Activated CD4-positive, alpha-beta T cell treated with anti-CD3 and anti-CD28 coated beads for 48 hours (primary cell): ENCODE measurements around the gene IGF2.

Experiments used
- DNase-seq: peaks from one replicate; pipeline ENCODE4 v3.0.0-alpha.2; 2020

IGF2 gene

DNA sequence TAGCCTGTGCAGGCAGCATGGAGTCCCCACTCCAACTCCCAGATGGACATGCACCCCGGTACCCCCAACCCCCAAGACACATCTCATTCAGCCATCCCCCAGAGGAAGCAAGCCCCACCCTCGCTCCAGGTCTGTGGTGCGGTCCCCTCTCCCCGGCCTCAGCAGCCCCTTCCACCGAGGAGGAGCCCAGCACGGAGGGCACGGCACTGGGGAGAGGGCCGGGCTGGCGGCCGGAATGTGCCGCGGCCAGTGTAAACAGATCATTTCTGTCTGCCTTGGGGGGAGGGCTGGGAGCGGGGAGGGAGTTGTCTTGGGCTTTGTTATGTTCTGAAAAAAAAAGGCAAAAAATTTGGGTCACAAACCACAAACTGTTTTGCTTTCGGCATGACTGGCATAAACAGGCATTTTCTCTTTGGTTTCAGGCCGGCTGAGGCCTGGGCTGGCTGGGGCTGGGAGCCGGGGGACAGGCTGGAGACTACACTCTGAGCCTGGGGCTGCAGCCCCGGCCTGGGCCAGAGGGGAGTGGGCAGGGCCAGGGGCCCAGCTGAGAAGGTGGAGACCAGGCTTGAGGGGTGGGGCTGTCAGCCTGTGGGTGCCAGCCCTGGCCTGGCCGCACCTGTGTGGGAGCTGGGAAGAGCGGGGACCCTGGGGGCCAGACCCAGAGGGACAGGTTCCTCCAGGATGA is 16.8 kb downstream of the IGF2 start:
- DNase-seq = no peak

DNA sequence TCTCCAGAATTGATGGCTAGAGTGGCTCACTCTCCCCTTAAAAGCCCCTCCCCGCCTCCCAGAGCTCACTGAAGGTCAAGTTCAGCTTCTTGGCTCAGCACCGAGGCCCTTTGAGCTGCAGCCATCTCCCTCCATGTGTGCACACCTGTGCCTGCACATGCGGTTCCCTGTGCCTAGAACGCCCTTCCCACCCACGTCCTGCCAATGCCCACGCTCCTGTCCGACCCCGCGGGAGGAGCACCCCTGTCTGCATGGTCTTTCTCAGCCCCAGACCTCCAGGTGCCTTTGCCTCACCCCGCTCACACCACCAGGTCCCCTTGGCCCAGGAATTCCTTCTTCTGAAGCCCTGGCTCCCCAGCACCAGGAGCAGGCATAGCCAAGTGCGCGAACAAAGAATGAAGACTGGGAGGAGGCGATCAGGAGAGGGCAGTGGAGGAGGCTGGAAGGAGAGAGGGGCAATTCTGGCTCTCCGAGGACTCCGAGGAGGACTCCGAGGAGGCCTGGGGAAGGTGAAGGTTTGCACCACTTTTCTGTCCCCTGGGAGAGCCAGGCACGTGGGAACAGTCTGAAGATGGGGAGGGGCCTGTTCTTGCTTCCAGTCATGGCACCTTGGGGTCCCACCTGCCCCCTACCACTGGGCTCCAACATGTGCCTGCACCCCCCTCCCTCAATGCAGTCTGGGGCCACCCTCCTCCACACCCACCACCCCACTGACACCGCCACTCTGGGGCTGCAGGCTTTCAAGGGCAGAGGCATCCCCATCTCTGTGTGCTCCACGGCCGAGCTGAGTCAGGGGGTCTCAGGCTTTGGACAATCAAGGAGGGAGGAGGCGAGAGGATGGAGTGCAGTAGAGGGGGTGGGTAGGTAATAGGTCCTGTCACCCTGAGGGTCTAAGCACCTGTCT is 17.7 kb downstream of the IGF2 start:
- DNase-seq = no peak

DNA sequence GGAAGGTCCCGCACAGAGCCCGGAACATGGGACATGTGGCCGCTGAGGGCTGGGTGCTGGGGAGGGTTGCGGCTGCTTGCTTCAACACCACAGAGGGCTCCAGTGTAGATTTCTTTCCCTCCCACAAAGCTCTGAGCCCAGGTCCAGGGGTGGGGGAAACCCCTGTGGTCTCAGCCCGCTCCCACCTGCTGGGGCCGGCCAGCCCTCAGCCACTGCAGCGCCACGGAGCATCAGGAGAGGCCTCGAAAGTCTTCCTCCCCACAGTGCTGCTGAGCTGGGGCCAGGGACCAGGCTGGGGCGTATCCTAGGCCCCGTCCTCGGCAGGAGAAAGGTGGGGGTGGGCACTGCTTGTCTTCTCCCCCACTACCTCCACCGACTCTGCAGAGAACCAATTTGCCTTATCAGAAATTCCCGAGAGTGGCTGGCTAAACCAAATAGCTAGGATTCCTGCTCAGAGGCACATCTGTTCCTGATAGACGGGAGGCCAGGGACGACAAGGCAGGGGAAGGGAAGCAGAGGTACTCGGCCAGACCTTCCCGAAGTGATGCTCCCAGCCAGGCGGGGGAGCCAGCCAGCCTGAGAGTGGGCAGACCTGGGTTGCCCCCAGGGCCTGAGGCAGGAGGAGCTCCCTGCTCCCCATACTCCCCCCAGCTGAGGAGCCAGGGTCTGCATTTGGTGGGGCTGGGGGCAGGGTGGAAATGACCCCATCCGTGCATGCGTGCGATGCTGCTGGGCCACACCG is 18.7 kb downstream of the IGF2 start:
- DNase-seq = no peak

DNA sequence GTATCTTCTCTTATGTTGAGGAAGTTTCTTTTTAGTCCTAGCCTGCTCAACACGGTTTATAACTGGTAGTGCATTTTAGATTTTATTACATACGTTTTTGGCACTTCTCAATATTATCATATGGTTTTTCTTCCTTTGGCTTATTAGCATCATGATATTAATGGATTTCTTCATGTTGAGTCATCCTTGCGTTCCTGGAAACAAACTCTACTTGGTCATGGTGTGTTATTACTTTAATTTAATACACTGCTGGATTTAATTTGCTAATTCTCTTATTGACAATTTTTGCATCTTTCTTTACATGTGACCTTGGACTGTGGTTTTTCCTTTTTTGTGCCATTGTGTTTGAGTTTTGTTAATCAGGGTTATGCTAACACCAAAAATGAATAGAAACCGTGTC is 20.5 kb downstream of the IGF2 start:
- no peak for DNase-seq

DNA sequence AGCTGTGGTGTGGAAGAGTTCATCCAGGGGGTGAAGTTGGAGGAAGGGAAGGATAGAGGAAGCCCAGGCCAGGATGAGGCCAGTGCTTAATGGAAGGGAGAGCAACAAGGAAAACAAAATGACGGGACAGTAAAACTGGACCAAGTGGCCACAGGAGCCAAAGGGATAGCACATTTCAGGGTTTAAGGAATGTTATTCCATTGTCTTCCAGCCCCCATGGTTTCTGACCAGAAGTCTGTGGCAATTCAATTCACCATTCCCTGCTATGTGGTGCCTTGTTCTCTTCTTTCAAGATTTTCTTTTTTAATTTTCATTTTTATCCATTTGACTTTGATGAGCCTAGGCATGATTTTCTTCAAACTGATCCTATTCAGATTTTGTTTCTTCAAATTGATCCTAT is 22.5 kb downstream of the IGF2 start:
- no peak for DNase-seq

DNA sequence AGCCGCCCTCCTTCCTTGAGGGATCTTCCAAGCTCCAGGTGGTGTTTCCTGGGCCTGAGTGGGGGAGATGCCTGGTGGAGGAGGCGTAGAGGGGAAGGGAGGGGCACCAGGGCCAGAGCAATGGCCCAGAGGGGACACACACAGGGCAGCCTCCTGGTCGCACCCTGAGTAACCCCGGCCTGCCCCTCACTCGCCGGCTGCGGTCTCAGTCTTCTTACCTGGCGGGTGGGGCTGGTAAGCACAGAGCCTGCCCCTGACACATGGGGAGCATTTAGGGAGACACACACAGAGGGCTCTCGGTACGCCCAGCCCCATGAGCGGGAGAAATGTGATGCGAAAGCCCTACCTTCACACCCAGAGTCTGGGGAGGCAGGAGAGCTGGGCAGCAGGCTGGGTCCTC is 23.9 kb downstream of the IGF2 start:
- no peak for DNase-seq

DNA sequence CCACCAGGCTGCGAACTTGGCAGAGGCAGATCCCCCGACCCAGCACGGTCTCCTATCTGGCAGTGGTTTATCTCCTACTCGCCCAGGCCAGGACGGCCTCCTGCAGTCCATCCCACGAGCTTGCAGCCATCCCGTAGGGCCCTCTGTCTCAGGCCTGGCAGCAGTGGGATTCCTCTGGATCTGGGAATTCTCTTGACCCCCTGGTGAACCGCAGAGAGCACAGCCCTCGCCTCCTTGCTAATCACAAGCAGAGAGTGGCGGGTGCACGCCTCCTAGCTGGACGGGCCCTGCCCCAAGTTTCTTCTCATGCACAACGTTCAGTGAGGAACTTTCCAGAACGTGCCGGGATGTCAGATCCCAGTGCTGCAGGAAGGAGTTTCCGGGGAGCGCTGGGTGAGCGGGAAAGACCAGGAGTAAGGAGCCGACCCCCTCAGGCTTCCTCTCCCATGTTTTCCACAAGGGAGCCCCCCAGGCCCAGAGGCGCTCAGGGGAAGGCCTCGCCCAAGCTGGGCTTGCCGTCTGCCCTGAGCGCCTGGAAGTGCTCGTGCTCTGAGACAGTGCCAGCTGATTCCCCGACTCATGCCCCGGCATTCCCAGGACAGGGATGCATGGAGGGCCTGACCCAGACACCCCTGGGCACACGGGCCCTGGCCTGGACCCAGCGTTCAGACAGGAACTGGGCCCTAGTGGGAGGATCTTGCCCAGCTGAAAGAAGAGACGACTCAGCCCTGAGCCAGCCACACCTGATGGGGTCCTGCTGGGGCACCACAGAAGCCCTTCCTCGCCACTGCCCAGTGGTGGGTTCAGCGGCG is 24.6 kb downstream of the IGF2 start:
- DNase-seq = no peak

DNA sequence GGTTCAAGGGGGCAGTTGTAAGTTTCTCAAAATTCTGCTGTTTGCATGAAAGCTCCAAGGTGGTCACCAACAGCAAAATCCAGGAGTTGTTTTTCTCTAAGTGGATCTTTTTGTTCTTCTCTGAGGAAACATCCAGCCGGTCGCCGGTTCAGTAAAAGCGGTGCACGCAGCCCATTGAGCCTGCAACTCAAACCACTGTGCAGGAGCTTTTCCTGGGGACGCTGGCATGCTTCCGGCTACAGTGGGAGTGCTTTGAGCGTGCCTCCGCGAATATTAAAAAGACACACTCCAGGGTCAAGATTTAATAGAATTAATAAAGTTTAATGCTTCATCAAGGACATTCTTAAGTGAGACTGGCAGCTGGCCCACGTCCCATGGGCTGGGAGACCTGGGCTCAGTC is 25.4 kb downstream of the IGF2 start:
- no peak for DNase-seq

DNA sequence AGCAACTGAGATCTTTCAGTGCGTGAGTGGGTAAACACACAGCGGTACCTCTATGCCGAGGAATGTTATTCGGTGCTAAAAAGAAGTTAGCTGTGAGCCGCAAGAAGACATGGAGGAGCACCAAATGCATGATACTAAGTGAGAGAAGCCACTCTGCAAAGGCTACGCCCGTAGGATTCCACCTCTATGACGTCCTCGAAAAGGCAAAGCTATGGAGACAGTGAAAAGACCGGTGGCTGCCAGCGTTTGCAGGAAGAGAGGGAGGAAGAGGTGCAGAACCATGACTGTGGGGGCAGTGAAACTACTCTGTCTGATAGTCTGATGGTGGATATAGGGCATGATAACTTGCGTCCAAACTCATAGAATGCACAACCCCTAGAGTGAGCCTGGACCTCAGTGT is 28.7 kb downstream of the IGF2 start:
- no peak for DNase-seq

DNA sequence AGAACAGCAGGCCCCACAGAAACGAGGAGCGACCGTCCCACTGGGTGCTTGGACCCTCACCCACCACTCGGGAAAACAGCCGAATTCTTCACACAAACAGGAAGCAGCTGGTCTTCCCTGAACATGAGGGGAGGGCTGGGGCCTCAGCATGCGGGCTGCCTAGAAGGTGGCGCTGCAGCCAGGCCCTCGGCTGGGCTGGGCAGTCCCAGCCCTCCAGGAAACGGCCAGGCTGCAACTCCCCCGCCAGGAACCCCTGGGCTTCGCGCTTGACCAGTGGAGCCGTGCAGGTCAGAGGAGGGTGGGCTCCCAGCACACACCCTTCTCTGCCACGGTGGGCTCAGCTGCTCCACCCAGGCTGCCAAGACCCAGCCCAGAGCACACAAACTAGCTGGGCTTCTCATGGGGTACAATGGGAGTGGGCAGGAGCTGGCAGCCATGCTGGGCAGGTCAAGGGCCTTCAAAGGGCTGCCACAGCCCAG is 29.6 kb downstream of the IGF2 start:
- DNase-seq = no peak

DNA sequence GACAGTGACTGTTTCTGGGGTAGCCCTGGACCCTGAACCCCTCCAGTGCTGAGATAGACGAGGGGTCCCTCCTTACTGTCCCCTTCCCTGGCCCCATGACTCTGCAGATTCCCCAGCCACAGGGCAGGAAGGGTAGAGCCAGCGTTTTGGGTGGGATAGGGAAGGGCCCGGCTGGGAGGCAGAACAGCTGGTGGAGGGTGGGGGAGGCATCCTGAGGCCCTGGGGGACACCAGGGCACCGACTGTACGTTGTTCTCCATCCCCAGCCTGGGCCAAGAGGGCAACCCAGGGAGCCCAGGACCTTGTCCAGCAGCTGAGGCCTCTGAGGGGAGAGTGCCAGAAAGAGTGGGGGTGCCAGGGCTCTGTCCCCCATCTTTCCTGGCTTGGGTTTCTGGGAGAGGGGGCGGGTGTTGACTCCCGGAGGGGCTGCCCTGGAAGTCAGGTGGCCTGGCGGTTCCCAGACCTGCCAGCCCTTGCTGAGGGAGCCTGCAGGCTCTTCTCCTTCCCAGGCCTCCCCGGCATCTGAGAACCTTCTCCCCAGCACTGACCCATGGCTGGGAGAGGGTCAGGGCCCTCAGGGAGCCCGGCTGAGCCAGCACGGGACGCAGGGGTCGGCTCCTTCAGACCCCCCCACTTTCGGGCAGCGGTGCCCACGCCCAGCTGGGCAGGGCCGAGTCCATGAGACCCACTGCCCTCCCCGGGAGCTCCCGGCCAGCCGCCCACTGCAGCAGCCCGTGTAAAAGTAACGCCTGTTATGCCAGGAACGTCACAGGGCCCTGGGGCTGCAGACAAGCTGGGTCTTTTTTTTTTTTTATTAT is 30.3 kb downstream of the IGF2 start:
- no peak for DNase-seq

DNA sequence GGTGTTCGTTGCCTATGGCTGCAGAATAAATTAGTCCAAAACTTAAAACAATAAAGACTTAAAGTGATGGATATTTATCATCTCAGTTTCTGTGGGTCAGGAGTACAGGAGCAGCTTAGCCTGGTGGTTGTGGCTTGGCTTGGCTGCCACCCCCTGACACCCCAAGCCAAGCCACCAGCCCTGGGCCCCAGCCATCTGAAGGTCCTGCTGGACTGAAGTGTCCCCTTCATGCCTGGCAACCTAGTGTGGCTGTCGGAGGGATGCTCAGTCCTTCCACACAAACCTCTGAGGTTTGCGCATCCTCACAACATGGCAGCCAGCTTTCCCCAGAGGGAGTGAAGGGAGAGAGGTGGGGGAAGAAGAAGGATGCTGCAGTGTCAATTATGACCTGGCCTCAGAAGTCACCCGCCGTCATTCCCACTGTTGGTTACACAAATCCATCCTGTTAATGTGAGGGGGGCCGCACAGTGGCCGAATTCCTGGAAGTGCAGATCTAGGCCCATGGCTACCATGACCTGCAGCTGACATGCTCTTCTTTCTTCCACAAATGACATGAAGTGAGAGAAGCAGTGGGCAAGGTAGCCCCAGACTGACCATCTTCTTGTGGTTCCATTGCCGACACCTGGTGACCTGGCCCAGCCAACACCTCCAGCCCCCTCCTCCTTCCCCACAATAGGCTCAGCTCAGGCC is 31.1 kb downstream of the IGF2 start:
- no peak for DNase-seq

DNA sequence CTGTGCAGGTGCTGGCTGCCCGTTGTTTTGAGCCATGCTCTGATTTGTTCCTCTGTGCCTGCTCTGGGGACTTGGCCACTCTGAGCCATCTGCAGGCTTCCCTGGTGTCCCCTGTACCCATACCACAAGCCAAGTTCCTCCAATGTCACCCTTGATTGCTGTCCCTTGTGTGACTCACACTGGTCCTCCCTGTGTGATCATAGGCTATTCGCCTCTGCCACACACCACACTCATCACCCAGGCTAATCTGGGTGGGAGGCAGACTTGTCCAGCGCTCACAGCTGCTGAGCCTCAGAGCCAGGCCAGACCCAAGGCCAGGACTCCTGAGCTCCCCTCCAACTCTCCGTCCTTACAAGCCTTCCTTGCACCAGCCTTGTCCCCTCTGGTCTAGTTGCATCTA is 31.7 kb downstream of the IGF2 start:
- no peak for DNase-seq

DNA sequence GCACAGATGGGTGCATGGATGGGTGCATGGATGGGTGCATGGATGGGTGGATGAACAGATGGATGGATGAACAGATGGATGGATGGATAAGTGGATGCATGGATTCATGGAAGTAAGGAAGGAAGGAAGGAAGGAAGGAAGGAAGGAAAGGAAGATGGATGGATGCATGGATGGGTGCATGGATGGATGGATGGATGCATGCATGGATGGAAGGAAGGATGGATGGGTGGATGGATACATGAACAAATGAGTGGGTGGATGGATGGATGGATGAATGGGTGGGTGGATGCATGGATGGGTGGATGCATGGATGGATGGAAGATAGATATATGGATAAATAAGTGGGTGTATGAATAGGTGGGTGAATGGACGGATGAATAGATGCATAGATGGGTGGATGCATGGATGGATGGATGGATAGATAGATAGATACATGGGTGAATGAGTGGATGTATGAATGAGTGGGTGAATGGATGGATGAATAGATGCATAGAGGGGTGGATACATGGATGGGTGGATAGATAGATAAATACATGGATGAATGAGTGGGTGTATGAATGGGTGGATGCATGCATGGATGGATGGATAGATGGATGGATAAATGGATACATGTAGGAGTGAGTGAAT is 32.5 kb downstream of the IGF2 start:
- no peak for DNase-seq

DNA sequence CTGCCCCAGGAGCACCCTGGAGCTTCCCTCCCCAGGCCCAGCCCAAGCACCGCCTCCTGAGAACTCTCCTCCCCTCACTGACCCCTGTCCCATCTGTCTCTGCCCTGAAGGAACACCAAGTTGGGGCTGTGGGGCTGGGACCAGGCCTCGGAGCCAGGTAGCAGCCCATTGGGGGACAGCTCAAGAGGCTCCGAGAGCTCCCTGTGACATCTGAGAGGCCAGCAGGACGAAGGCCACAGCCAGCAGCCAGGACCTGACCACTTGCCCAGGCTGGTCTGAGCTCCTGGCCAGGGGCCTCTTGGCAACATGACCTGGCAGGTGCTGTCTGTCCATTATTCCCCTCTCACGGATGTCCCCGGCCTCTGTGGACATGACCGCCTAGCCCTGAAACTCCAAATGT is 33.7 kb downstream of the IGF2 start:
- DNase-seq = no peak

DNA sequence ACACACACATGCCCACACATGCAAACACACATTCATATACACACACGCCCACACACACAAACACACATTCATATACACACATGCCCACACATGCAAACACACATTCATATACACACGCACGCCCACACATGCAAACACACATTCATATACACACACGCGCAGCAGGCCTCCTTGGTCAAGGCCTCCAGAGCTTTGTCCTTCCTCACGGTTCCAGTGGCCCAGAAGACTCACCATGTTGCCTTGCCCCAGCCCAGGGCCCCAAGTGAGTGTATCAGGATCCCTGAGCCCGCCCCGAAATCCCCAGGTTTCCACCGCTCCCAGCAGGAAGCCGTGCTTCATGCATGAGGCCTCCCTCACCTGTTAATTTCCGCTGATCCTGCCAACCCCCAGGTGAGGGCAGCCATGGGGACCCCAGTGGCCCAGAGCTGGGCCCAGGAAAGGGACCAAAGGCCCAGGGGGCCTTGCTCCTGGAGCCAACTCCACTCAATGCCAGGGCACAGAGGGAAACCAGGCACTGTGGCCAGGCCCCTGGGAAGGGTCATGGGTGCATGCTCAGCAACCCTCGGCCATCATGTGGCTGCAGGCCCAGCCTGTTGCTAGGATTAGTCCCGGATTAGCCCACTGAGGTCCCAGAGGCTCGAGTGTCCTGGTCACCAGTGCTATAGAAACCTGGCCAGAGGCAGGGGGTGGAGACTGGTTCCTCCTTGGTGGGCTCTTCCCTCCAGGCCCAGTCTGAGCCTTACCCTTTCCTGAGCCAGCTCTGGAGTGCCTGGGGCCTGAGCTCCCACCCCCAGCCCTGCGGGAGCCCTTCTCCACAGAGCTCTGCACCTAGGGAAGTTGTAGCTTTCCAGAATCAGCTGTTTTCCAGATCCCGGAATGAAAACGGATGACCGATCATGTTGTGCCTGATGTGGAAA is 34.4 kb downstream of the IGF2 start:
- DNase-seq = no peak

DNA sequence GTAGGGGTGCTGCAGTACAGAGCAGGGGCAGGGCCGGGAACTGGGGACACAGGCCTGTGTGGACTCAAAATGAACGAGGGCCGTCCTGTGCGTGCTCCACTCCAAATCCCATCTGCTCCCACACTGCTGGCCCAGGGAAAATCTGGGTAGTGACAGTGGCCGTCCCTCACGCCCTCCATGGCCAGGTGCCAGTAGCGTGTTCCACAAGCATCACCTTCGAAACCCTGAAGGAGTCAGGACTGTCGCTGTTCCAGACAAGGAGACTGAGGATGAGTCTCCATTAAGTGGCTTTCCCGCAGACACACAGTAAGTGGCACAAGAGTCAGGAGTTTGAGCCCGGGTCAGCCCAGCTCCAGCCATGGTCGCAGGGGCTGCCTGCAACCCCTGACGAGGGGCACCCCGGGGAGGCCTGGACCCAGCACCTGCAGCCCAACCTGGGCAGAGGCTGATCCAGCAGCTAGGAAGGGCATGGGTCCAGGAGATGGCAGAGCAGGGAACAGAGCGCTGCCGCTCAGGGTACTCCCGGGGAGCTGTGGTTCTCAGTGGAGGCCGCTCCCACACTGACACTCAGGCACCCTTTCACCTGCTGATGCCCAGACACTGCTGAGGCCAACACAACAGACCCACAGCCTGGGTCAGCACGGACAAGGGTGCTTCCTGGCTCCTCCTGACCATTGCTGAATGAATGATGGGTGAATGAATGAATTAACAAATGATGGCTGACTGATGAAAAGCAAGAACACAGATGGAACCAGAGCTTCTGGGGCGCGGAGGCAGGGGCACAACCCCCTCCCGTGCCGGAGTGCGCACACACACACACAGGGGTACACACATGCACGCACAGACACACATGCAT is 35.3 kb downstream of the IGF2 start:
- no peak for DNase-seq

DNA sequence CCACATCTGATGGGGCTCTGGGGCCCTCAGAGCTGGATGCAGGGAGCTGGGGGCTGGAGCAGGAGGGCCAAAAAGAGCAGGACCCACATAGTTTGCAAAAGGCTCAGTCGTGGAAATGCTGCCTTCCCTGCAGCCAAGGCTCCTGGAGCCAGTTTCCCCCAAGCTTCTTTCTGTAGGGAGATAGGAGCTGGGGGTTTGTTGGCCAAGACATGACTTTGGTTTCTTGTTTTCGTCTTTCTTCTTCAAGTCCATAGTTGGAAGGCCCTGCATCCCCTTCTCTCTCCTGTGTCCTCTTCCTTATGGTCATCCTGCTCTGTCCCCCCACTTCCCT is 36.3 kb downstream of the IGF2 start:
- no peak for DNase-seq
